Vagina (tissue), 2 donors: ENCODE results near the gene HID1. TPM values are rescaled to one million over a fixed set of nuclear protein-coding genes. Genes with fewer than 3 reads are reported as not detected.

Source experiments
- DNase-seq, 2 donors: peaks; one replicate each; pipeline ENCODE4 v3.0.0-alpha.2; 2017; ENCODE audit errors: extremely low spot score in 2 of 2
- H3K27ac ChIP-seq: fragments of 200-600 bp; sonication (generic); one replicate; pipeline ENCODE4 v1.5.1; 2019
- H3K27me3 ChIP-seq: fragments of 200-600 bp; sonication (generic); one replicate; pipeline ENCODE4 v1.5.1; 2019
- H3K36me3 ChIP-seq, 2 donors: fragments of 200-600 bp; sonication (generic); one replicate each; pipeline ENCODE4 v1.5.1; 2017 to 2019
- H3K4me1 ChIP-seq: fragments of 200-600 bp; sonication (generic); one replicate; pipeline ENCODE4 v1.5.1; 2019
- H3K4me3 ChIP-seq, 2 donors: fragments of 200-600 bp; sonication (generic); 1 replicate in 1 of 2; 2 replicates in 1 of 2; pipeline ENCODE4 v1.5.1; 2016 to 2019
- H3K9me3 ChIP-seq: fragments of 200-600 bp; sonication (generic); one replicate; pipeline ENCODE4 v1.5.1; 2019
- CTCF ChIP-seq, 3 experiments: fragments of 450-650 bp in 2 of 3; fragments of 200-600 bp in 1 of 3; sonication (generic) in 1 of 3; IDR thresholded peaks; one replicate each; pipeline ENCODE4 v1.5.1; 2017 to 2019; ENCODE audit warnings: antibody characterized with exemption in 3 of 3, mild to moderate bottlenecking in 2 of 3, moderate library complexity in 2 of 3
- POLR2A ChIP-seq, 2 donors: fragments of 450-650 bp; IDR thresholded peaks; one replicate each; pipeline ENCODE4 v1.6.1; 2017; ENCODE audit warnings: antibody characterized with exemption in 2 of 2, mild to moderate bottlenecking in 2 of 2, moderate library complexity in 2 of 2
- POLR2AphosphoS5 ChIP-seq, 2 donors: sonication (generic); formaldehyde crosslinking; IDR thresholded peaks; one replicate each; pipeline ENCODE4 v1.9.0; 2017; ENCODE audit warnings: antibody characterized with exemption in 2 of 2, mild to moderate bottlenecking in 2 of 2, low read depth in 1 of 2; ENCODE audit not compliant: insufficient read depth in 1 of 2
- intact Hi-C: fragments of 100-400 bp; cut with DNase I; formaldehyde crosslinking; loops from one replicate; pipeline ENCODE4 v1.15.1; 2023
- total RNA-seq: library from RNA; depleted of rRNA; stranded (reverse); fragments of >200 nt; gene quantifications from one replicate; pipeline ENCODE4 v1.2.3, GENCODE V29; 2016

The HID1 gene
- total RNA-seq, 1 donor from 2014 or later, result 13.0 TPM

DNA sequence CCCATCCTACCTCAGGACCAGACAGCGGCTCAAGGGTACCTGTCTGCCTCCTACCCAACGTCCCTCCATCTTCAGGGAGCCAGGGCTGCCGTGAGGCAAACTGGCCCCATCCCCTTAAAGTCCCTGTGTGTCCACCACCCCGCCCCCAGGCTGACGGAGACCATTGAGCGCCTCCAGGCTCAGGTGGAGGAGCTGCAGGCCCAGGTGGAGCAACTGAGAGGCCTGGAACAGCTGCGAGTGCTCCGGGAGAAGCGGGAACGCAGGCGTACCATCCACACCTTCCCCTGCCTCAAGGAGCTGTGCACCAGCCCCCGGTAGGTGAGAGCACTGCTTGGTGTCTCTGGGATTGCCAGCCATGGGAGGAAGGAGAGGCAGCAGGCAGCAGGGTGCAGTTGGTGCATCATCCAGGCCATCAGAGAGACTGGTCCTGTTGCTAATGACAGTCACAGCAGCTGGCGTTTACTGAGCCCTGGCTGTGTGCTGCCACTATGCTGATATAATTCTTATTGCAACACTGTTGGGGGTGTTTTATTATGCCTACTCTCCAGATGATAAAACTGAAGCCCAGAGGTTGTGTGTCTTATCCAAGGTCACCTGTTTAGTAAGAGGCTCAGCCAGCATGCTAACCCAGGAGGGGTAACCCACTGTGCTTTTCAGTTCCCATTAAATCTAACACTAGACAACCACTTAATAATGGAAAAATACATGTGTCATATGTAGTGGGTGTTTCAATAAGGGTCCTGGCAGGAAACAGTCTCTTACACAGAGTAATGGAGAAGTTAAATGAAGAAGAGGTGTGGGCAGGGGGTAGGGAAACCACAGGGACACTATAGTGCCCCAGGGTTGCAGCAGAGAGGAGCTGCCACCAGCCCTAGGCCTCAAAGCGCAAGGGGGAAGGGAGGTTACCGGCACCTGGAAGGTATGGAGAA, 29.6 kb upstream of the HID1 start:
- Histone ChIP-seq H3K9me3 (no peaks in the 10 kb centered on the region), H3K36me3 (peaks cover 0 to 20% of the 10 kb centered on the region in 2 donors), H3K27ac (no peak overlapping the region), H3K27me3 (no peaks in the 10 kb centered on the region), H3K4me1 (no peaks in the 10 kb centered on the region), H3K4me3 (no peak overlapping the region)
- no peak for TF ChIP-seq CTCF (IDR thresholded peaks at IDR 0.05)
- no peak for TF ChIP-seq POLR2AphosphoS5 (IDR thresholded peaks at IDR 0.05; ENCODE audit: insufficient read depth in 1 of 2, low read depth in 1 of 2)
- TF ChIP-seq POLR2A (IDR thresholded peaks at IDR 0.05), result no peak
- intact Hi-C loops, result no loop called here
- DNase-seq, result no peak

DNA sequence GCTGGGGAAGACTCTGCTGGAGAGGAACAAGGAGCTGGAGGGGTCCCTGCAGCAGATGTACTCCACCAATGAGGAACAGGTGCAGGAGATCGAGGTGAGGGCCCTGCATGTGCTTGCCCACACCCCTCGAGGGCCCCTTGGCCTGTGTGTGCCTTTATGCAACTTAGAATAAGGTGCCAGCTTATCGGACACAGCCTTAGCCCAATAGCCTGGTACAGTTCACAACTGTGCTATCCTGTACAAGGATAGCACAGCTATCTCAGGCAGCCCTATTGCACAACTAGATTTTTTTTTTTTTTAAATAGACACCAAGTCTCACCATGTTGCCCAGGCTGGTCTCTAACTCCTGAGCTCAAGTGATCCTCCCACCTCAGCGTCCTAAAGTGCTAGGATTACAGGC, 27.0 kb upstream of the HID1 start:
- no peak for TF ChIP-seq CTCF (IDR thresholded peaks at IDR 0.05)
- H3K27ac ChIP-seq, result no peak overlapping the region
- no peaks in the 10 kb centered on the region for H3K27me3 ChIP-seq
- no peak for DNase-seq
- H3K4me3 ChIP-seq, result no peak overlapping the region
- peaks cover 0 to 20% of the 10 kb centered on the region in 2 donors for H3K36me3 ChIP-seq
- H3K9me3 ChIP-seq, result no peaks in the 10 kb centered on the region
- peaks cover 2% of the 10 kb centered on the region for H3K4me1 ChIP-seq
- intact Hi-C loops, result no loop called here

- Histone ChIP-seq H3K27ac (no peak overlapping the region), H3K27me3 (no peaks in the 10 kb centered on the region), H3K36me3 (peaks cover 0 to 20% of the 10 kb centered on the region in 2 donors), H3K4me3 (no peak overlapping the region), H3K9me3 (no peaks in the 10 kb centered on the region), H3K4me1 (peaks cover 10% of the 10 kb centered on the region)
- no peak for DNase-seq
- TF ChIP-seq CTCF (IDR thresholded peaks at IDR 0.05) (no peak), POLR2AphosphoS5 (IDR thresholded peaks at IDR 0.05; ENCODE audit: insufficient read depth in 1 of 2, low read depth in 1 of 2) (no peak), POLR2A (IDR thresholded peaks at IDR 0.05) (no peak)
- intact Hi-C loops, result no loop called here
Measured at GRCh38 chr17:74998783-74999182, 26.2 kb upstream of the HID1 start.

DNA sequence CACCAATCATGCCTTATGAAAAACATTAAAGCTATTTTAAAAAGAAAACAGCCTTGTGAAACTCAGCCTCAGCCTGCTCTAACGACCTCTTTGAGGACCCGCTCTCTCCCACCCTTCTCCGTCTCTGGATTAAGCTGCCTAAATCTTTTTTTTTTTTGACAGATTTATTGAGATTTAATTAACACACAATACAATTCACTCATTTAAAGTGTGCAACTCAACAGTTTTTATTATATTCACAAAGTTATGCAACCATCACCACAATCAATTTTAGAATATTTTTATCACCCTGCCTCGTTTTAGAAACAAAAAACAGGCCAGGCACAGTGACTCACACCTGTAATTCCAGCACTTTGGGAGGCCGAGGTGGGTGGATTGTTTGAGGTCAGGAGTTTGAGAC, 23.3 kb upstream of the HID1 start:
- TF ChIP-seq CTCF (IDR thresholded peaks at IDR 0.05), result no peak
- no peak for TF ChIP-seq POLR2AphosphoS5 (IDR thresholded peaks at IDR 0.05; ENCODE audit: insufficient read depth in 1 of 2, low read depth in 1 of 2)
- no peak for TF ChIP-seq POLR2A (IDR thresholded peaks at IDR 0.05)
- intact Hi-C loops, result no loop called here
- no peak for DNase-seq
- H3K27ac ChIP-seq, result no peak overlapping the region
- peaks cover 33% of the 10 kb centered on the region for H3K4me1 ChIP-seq
- no peaks in the 10 kb centered on the region for H3K9me3 ChIP-seq
- H3K4me3 ChIP-seq, result no peak overlapping the region
- no peaks in the 10 kb centered on the region for H3K27me3 ChIP-seq
- peaks cover 0 to 3% of the 10 kb centered on the region in 2 donors for H3K36me3 ChIP-seq

DNA sequence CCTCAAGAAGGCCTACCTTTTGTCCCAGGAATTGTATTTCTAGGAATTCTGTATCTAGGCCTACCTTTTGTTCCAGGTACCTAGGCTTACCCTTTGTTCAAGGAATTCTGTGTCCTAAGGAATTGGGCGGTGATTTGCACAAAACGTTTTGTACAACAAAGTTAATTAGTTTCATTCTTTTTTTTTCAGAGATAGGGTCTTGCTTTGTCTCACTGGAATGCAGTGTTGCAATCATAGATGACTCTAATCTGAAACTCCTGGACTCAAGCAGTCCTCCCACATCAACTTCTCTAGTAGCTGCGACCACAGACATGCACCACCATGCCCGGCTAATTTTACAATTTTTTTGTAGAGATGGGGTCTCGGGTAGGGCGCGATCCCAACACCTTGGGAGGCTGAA, 21.9 kb upstream of the HID1 start:
- Histone ChIP-seq H3K4me1 (peaks cover 34% of the 10 kb centered on the region), H3K27me3 (no peaks in the 10 kb centered on the region), H3K27ac (no peak overlapping the region), H3K4me3 (no peak overlapping the region), H3K9me3 (no peaks in the 10 kb centered on the region), H3K36me3 (no peaks in the 10 kb centered on the region)
- no peak for DNase-seq
- no peak for TF ChIP-seq POLR2A (IDR thresholded peaks at IDR 0.05)
- TF ChIP-seq CTCF (IDR thresholded peaks at IDR 0.05), result no peak
- no peak for TF ChIP-seq POLR2AphosphoS5 (IDR thresholded peaks at IDR 0.05; ENCODE audit: insufficient read depth in 1 of 2, low read depth in 1 of 2)
- intact Hi-C loops, result no loop called here
